Measurements from ENCODE around the gene CACHD1. TPM values are rescaled to one million over a fixed set of nuclear protein-coding genes. Genes with fewer than 3 reads are reported as not detected.
A peak's percentile ranks its signal among the peaks of the same experiment; 100 is the strongest.

CACHD1 gene
- total and polyA plus RNA-seq, 2 of the 8 experiments (the other 6 are each of a cell fraction or from before 2014, with no cell fraction given), result 22.2 to 42.5 TPM

DNA sequence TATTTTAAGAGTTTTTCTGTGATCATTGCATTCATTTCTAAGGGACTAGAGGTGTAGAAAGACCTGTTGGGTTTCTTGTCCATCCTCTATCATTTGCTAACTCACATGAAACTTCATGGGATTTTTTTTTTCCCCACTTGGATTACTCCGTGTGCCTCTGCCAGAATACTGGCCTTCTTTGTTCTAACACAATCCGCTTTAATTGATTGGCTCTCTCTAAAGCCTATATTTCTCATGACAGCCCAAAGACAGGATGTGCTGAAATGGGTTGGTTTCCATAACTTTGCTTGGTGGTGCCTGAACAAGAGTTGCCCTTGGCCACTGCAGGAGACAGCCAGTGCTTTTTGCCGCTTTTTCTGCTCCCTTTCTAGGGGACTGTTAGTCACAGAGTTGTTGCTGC lies 12.2 kb downstream of the CACHD1 start:
- WGBS, 2 experiments (ENCODE audit: extremely low coverage in 1 of 2, insufficient coverage in 1 of 2, insufficient read length in 1 of 2, insufficient replicate concordance in 2 of 2, low coverage in 1 of 2, low lambda C conversion rate in 2 of 2, missing lambda C conversion rate in 1 of 2), result 79% methylated on average over 3 of the region's 3 CpGs; no CpG with 5 or more reads in 1 of the 2 experiments
- H2BK20ac ChIP-seq (ENCODE audit: low read length), result no peak overlapping the region
- no peak overlapping the region for H3K4ac ChIP-seq (replicated peaks; ENCODE audit: insufficient read length, low read depth, low read length)
- no peak overlapping the region for H4K91ac ChIP-seq (replicated peaks; ENCODE audit: insufficient read length, low read length)
- no peak overlapping the region for H3K27ac ChIP-seq (ENCODE audit: low read depth, low read length)
- no peak overlapping the region for H3K23ac ChIP-seq (ENCODE audit: insufficient read length)
- H3K4me1 ChIP-seq (replicated peaks in 1 of 4; ENCODE audit: control insufficient read depth in 3 of 4, insufficient read depth in 4 of 4, low read length in 3 of 4), result peaks cover 5 to 19% (median 11%) of the 10 kb centered on the region in 4 experiments
- H3K36me3 ChIP-seq (ENCODE audit: control insufficient read depth in 2 of 4, insufficient read depth in 4 of 4, low read length in 3 of 4), result no peaks in the 10 kb centered on the region
- no peak overlapping the region for H2BK15ac ChIP-seq (ENCODE audit: low read length)
- H3K79me2 ChIP-seq (ENCODE audit: control insufficient read depth in 1 of 2, insufficient read depth in 2 of 2, low read length in 2 of 2), result peaks cover 42 to 97% of the 10 kb centered on the region in 2 experiments
- H3K79me1 ChIP-seq (ENCODE audit: low read depth, low read length), result peaks cover 10% of the 10 kb centered on the region; the same call in 1 of the 2 replicates
- no peak overlapping the region; a peak in 1 of 4 replicates for H3K4me2 ChIP-seq (ENCODE audit: insufficient read depth in 1 of 2, low read depth in 2 of 2, low read length in 2 of 2)
- no peak overlapping the region for H3K56ac ChIP-seq (replicated peaks; ENCODE audit: insufficient read length, low read depth, low read length)
- no peak for DNase-seq (ENCODE audit: low read depth in 1 of 2, low spot score in 2 of 2)
- H3K14ac ChIP-seq (ENCODE audit: insufficient read length), result no peak overlapping the region
- no peak overlapping the region for H2BK120ac ChIP-seq (replicated peaks; ENCODE audit: low read depth, low read length)
- ChIA-PET POLR2A (ENCODE audit: partially characterized antibody) (interaction anchor here (0.8 to 1.9 kb wide), 3 partner anchors 9 to 15 kb away, joined by 3 to 6 read pairs (median 4); no protein-coding TSS in a partner anchor), CTCF (ENCODE audit: partially characterized antibody) (no interaction called here)
- no peak overlapping the region for H4K5ac ChIP-seq (ENCODE audit: insufficient read length, low read depth, low read length)
- H3K18ac ChIP-seq (ENCODE audit: extremely low read depth, low read length), result 0 out of 2 replicates have a peak overlapping the region, but pooled peaks have one; percentile 56
- H3K27me3 ChIP-seq (replicated peaks in 1 of 4; ENCODE audit: control insufficient read depth in 3 of 4, extremely low read depth in 1 of 4, insufficient read depth in 3 of 4, low read length in 3 of 4), result peaks cover 0 to 1% (median 0%) of the 10 kb centered on the region in 4 experiments; a peak in 1 of 7 replicates
- no peaks in the 10 kb centered on the region; the same call in 1 of the 2 replicates for H3K23me2 ChIP-seq (ENCODE audit: low read depth, low read length)
- H4K20me1 ChIP-seq (replicated peaks in 1 of 2; ENCODE audit: control insufficient read depth in 1 of 2, insufficient read depth in 2 of 2, low read length in 2 of 2), result peaks cover 6 to 28% of the 10 kb centered on the region in 2 experiments
- H2BK5ac ChIP-seq (ENCODE audit: low read depth, low read length), result no peak overlapping the region
- FAIRE-seq, result no peak
- no peak overlapping the region for H3K4me3 ChIP-seq (ENCODE audit: extremely low read depth in 1 of 4, insufficient read depth in 2 of 4, low read depth in 3 of 4, low read length in 4 of 4)
- no peaks in the 10 kb centered on the region for H3K9me3 ChIP-seq (ENCODE audit: insufficient read depth in 2 of 2, low read depth in 1 of 2, low read length in 1 of 2)
- TF ChIP-seq, protein P1, sequence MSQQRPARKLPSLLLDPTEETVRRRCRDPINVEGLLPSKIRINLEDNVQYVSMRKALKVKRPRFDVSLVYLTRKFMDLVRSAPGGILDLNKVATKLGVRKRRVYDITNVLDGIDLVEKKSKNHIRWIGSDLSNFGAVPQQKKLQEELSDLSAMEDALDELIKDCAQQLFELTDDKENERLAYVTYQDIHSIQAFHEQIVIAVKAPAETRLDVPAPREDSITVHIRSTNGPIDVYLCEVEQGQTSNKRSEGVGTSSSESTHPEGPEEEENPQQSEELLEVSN (IDR thresholded peaks at IDR 0.05), result peak; percentile 42; the same call in 1 of the 2 replicates
- no peak for TF ChIP-seq BRCA1 (IDR thresholded peaks at IDR 0.05; ENCODE audit: low read depth, low read length)
- H3K9ac ChIP-seq (replicated peaks in 1 of 4; ENCODE audit: extremely low read depth in 1 of 4, low read depth in 3 of 4, low read length in 3 of 4), result 0 out of 7 replicates have a peak overlapping the region, but pooled peaks of 1 of the 4 experiments have one; percentile 11
- H2AFZ ChIP-seq (ENCODE audit: low read length), result no peak overlapping the region
- no peak overlapping the region for H4K8ac ChIP-seq (ENCODE audit: extremely low read depth, insufficient read depth, low read length)
- H2BK12ac ChIP-seq (ENCODE audit: low read depth, low read length), result no peak overlapping the region
- H2AK5ac ChIP-seq (ENCODE audit: low read depth, low read length), result no peak overlapping the region

Data from H1 (cell line).